ENCODE results near the gene SNX20. TPM values are rescaled to one million over a fixed set of nuclear protein-coding genes. Genes with fewer than 3 reads are reported as not detected.

SNX20 gene
- total RNA-seq, 4 donors from 2014 or later, result 3.0 to 8.5 (median 4.0) TPM

DNA sequence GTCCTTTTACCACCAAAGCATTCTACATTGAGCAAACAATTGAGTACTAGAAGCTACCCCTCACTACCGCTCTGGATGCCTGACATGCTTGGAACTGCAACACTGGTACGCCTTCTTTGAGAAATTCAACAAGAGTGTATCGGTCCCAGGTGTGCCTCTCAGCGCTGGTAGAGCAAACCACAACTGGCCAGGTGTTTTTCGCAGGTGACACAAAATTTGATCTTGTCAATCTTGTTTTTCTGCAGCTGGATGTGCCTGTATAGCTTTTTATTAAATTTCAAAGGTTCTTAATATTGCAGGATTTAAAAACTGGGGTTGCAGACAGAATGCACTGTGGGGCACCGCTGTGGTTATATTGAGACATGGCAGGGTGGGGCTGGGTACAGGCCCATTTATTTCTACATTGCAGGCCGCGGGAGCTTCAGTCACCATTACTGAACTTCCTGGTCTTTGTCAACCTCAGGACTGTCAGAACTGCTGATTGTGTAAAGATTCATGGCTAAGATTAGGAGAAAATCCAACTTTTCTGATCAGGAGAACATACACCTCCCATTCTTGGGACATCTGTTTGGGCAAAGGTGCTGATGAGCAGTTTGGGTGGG lies 4.5 kb upstream of the SNX20 start:
- TF ChIP-seq, protein P1, sequence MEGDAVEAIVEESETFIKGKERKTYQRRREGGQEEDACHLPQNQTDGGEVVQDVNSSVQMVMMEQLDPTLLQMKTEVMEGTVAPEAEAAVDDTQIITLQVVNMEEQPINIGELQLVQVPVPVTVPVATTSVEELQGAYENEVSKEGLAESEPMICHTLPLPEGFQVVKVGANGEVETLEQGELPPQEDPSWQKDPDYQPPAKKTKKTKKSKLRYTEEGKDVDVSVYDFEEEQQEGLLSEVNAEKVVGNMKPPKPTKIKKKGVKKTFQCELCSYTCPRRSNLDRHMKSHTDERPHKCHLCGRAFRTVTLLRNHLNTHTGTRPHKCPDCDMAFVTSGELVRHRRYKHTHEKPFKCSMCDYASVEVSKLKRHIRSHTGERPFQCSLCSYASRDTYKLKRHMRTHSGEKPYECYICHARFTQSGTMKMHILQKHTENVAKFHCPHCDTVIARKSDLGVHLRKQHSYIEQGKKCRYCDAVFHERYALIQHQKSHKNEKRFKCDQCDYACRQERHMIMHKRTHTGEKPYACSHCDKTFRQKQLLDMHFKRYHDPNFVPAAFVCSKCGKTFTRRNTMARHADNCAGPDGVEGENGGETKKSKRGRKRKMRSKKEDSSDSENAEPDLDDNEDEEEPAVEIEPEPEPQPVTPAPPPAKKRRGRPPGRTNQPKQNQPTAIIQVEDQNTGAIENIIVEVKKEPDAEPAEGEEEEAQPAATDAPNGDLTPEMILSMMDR (IDR thresholded peaks at IDR 0.05; ENCODE audit: low read depth), result no peak

DNA sequence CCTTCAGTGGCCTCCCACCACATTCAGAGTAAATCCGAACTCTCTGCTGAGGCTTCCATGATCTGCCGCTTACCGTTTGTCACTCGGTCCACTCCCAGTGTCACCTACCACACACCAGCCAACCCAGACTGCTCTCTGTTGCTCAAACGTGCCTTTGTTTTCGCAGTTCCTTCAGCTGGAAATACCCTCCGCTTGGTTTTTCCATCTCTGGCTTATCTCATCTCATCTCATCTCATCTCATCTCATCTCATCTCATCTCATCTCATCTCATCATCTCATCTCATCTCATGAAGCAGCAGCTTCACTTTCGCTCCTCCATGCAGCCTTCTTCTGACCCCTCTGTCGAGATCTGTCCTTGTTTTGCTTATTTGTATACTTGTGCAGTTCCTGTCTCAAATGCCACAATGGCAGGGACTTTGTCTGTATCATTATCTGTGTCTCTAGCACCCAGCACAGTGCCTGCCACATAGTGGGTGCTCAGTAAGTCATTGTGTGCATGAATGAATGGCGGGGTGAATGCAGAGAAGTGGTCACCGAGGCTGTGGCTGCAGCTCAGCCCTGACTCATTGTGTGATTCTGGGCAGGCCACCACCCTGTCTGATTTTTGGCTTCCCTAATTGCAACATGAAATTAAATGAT lies 3.8 kb upstream of the SNX20 start:
- TF ChIP-seq, protein P1 (IDR thresholded peaks at IDR 0.05; ENCODE audit: low read depth), result no peak

DNA sequence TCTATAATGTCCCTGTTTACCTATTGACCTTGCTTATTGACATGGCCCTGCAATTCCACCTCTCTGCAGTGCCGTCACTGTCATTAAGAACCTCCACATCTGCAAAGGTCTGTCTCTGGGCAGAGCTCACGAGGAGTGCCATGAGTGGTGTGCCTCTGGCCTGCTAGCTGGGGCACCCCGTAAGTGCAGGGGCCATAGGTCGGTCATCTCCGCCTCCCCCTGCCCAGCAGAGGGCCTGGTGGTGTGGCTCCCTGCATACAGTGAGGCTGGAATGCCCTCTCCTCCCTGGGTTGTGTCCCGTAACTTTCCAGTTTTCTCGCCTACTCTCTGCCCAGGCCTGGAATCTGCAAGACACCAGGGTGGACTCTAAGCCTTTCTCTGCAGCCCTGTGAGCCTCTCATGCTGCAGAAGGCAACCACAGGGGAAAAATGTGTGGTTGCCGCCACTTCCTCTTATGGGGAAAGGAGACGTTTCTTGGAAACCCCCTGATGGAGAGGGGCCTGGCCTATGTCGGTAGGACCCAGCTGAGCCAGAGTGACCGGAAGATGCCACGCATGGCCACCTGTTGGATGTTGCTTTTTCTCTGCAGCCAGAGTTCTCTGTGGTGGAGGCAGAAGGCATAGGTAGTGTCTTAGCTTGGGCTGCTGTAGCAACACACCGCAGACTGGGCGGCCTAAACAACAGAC lies 2.7 kb upstream of the SNX20 start:
- TF ChIP-seq, protein P1 (IDR thresholded peaks at IDR 0.05; ENCODE audit: low read depth), result no peak

DNA sequence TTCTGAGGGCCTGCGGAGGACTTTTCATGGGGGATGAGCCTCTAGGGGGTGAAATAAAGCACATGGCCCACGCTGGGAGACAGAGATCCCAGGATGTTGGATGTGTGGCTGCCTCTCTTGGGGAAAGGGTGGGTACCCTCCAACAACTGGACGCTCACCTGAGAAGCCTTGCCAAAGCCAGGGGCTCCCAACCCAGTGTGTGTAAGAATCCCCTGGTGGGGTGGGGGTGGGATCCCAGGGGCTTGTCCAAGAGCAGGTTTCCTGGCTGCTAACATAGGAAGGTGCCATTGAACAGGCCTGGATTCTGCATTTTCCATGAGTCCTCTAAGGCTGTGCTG lies 587 bp downstream of the SNX20 start:
- TF ChIP-seq, protein P1 (IDR thresholded peaks at IDR 0.05; ENCODE audit: low read depth), result no peak

DNA sequence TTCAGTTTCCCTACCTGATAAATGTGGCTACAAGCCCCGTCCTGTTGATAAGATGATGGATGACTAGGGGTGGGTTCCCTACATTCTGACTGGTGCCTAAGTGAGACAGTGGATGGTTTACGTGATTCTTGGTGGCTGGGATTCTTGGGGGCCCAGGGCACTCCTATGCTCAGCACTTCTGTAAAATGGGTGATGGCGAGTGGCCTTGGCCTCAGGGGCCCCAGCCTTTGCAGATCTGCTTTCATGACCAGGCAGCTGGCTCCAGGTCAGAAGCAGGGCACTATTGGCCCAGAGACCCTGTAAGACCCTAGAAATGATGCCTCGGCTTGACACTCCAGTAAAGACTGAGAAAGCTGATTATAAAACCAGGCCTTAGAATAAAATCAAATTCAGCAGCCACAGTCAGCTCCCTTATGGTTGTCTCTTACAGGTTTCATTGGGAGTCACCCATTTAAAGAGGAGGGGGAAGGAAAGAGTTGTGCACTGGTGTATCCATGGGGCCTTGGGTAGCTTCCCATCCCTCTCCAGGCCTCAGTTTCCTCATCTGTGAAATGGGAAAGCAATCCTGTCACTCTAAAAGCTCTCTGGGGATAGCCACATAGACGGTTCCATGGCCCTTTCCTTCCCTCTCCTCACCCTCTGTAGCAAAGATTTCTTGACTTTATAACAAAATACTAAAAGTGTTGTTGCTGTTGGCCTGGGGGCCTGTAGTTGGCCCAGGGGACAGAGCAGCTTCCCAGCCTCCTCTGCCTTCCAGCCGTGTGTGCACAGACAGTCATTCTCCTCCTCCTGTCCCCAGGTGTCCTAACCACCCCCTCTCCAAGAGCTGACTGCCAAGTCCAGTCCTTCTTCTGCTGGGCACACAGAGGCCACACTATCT lies 1.2 kb downstream of the SNX20 start:
- TF ChIP-seq, protein P1 (IDR thresholded peaks at IDR 0.05; ENCODE audit: low read depth), result no peak

DNA sequence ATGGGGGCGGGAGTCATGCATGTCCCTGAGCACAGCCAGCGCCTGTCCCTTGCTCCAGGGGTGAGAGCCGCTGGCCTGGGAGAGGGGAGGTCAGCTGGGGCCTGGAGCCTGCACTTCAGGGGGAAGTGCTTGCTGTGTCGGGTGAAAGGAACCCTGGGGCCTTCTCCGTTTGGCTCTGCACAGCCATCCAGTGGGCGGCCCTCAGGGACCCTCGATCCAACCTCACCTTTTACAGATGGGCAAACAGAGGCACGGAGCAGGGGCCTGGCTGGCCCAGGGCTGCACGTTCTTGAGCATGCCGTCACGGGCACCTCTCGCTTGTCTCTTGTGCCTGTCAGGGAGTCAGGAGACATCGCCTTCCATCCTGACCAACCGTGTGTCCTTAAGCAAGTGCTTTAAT lies 1.8 kb downstream of the SNX20 start:
- TF ChIP-seq, protein P1 (IDR thresholded peaks at IDR 0.05; ENCODE audit: low read depth), result no peak

DNA sequence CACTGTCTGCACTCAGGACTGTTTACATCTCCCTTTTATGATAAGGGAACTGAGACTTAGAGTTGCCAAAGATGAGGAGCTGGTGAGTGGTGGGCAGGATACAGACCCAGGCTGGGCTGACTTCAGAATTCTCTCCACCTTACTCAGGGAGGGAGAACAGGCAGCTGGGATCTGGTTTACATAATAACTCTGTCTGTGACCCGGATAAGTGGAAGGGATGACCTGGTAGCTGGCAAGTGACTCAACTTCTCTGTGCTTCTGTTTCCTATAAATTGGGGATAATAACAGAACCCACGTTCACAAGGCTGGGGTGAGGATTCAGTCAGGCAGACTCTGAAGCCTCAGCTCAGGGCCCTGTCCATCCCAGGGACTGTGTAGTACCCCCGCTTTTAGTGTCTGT lies 2.6 kb downstream of the SNX20 start:
- TF ChIP-seq, protein P1 (IDR thresholded peaks at IDR 0.05; ENCODE audit: low read depth), result no peak

Measured in subcutaneous adipose tissue (tissue), 4 donors.